ENCODE data around the gene OXER1. TPM values are rescaled to one million over a fixed set of nuclear protein-coding genes. Genes with fewer than 3 reads are reported as not detected.

OXER1 gene
- total and polyA plus RNA-seq, 4 donors = 0.50 to 2.7 (median 1.3) TPM

DNA sequence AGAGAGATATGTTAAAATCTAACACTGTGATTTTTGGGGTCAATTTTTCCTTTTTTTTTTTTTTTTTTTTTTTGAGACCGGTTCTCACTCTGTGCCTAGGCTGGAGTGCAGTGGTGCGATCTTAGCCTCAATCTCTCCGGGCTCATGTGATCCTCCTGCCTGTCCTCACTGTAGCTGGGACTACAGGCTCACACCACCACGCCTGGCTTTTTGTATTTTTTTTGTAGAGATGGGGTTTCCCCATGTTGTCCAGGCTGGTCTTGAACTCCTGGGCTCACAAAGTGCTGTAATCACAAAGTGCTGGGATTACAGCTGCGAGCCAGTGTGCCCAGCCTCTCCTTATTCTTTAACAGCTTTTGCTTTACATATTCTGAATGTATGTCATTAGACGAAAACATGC lies 31.3 kb upstream of the OXER1 start:
- Histone ChIP-seq H3K27me3 (ENCODE audit: control insufficient read depth, insufficient read depth, low read length) (peaks cover 8% of the 10 kb centered on the region), H3K4me3 (ENCODE audit: low read depth, low read length) (no peak overlapping the region), H3K36me3 (ENCODE audit: control insufficient read depth, insufficient read depth, low read length) (no peaks in the 10 kb centered on the region), H3K27ac (ENCODE audit: low read depth, low read length) (no peak overlapping the region), H3K4me1 (ENCODE audit: control insufficient read depth, insufficient read depth, low read length) (peaks cover 20% of the 10 kb centered on the region), H3K9me3 (ENCODE audit: control insufficient read depth, insufficient read depth, low read length) (no peaks in the 10 kb centered on the region)
- WGBS (ENCODE audit: insufficient coverage) = 100% methylated on average over 1 of the region's 6 CpGs
- DNase-seq (ENCODE audit: low read depth in 4 of 6, low spot score in 6 of 6) = no peak

- no peaks in the 10 kb centered on the region for H3K36me3 ChIP-seq (ENCODE audit: control insufficient read depth, insufficient read depth, low read length)
- H3K4me3 ChIP-seq (ENCODE audit: low read depth, low read length) = no peak overlapping the region
- no peaks in the 10 kb centered on the region for H3K9me3 ChIP-seq (ENCODE audit: control insufficient read depth, insufficient read depth, low read length)
- no peak for DNase-seq (ENCODE audit: low read depth in 4 of 6, low spot score in 6 of 6)
- no peak overlapping the region for H3K27ac ChIP-seq (ENCODE audit: low read depth, low read length)
- peaks cover 15% of the 10 kb centered on the region for H3K27me3 ChIP-seq (ENCODE audit: control insufficient read depth, insufficient read depth, low read length)
- WGBS (ENCODE audit: insufficient coverage) = 71% methylated on average over 5 of the region's 8 CpGs
- peaks cover 26% of the 10 kb centered on the region for H3K4me1 ChIP-seq (ENCODE audit: control insufficient read depth, insufficient read depth, low read length)
Measured at GRCh38 chr2:42794271-42795046, 30.5 kb upstream of the OXER1 start.

- Histone ChIP-seq H3K4me1 (ENCODE audit: control insufficient read depth, insufficient read depth, low read length) (peaks cover 28% of the 10 kb centered on the region), H3K36me3 (ENCODE audit: control insufficient read depth, insufficient read depth, low read length) (peaks cover under 1% of the 10 kb centered on the region), H3K27me3 (ENCODE audit: control insufficient read depth, insufficient read depth, low read length) (peaks cover 15% of the 10 kb centered on the region), H3K27ac (ENCODE audit: low read depth, low read length) (peak overlapping the region; percentile 76), H3K4me3 (ENCODE audit: low read depth, low read length) (peak overlapping the region; percentile 53), H3K9me3 (ENCODE audit: control insufficient read depth, insufficient read depth, low read length) (no peaks in the 10 kb centered on the region)
- DNase-seq (ENCODE audit: low read depth in 4 of 6, low spot score in 6 of 6) = peak in 1 of 6 donors; percentile 45
- WGBS (ENCODE audit: insufficient coverage) = 44% methylated on average over 18 of the region's 22 CpGs
Measured at GRCh38 chr2:42793334-42794270, 29.7 kb upstream of the OXER1 start.

DNA sequence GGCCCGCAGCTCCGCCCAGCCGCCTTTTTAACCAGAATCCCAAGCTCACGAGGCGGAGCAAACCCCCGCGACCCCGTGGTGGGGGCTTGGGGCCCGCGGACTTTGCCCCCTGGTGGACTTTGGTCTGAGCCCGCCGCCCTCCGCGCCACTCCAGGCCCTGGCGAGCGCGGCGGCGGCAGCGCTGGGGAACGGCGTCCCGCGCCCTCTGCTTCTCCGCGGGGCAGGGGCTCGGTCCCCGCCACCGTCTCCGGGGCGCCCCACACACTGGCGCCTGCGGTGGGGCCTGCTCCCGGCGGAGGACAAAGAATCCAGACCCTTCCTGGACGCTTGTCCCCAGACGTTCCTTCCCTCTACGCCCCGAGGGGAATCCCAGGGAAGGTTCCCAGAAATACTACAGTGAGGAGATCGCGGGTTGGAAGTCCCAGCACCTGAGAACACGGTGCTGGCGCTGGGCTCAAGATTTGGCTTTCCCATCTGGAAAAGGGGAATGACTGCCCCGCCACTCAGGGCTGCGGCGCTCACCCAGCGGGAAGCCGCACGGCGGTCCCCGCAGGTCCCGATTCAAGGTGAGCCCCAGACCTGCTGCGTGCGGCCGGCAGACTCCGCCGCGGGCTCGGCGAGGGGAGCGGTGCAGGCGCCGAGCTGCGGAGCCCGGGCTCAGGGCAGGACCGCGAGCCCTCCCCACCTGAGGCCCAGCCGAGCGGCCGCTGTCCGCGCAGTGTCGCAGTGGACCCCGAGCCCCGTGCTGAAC lies 28.8 kb upstream of the OXER1 start, which contains the start of gene HAAO:
Gene HAAO, minus strand, starts transcription at position 1 of the 751 bp plus-strand sequence. CDS start 47 bp downstream, outside the sequence.
- Histone ChIP-seq H3K27ac (ENCODE audit: low read depth, low read length) (peak within 1 kb of the TSS; percentile 76), H3K27me3 (ENCODE audit: control insufficient read depth, insufficient read depth, low read length) (peaks cover 15% of the 10 kb centered on the region), H3K36me3 (ENCODE audit: control insufficient read depth, insufficient read depth, low read length) (peaks cover 9% of the 10 kb centered on the region), H3K4me1 (ENCODE audit: control insufficient read depth, insufficient read depth, low read length) (peaks cover 28% of the 10 kb centered on the region), H3K9me3 (ENCODE audit: control insufficient read depth, insufficient read depth, low read length) (no peaks in the 10 kb centered on the region), H3K4me3 (ENCODE audit: low read depth, low read length) (peak within 1 kb of the TSS; percentile 53)
- peak in 1 of 6 donors; percentile 67 for DNase-seq (ENCODE audit: low read depth in 4 of 6, low spot score in 6 of 6)
- 7% methylated on average over 75 of the region's 75 CpGs for WGBS (ENCODE audit: insufficient coverage)

DNA sequence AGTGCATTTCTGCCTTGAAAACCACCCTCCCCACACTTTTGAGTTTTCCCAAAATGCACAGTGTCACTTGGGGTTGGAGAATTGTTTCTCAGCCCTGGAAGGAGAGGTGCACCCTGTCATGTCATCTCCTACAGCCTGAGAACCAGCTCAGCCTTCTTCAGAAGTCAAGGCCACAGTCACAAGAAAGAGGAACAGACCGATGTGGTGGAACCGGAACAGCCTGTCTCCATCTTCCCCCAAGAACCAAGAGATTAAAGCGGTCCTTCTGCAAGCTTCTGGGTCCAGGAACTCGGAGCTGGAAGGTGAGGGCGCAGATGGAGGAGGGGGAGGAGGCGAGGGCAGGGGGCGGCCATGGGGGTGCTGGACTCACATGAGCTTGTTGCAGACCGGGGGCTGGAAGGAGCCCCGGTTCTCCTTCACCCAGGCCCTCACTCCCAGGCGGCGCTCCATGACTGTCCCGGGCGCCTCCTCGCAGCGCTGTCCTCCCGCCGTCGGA lies 28.2 kb upstream of the OXER1 start:
- H3K4me1 ChIP-seq (ENCODE audit: control insufficient read depth, insufficient read depth, low read length) = peaks cover 28% of the 10 kb centered on the region
- WGBS (ENCODE audit: insufficient coverage) = 24% methylated on average over 17 of the region's 18 CpGs

GRCh38 chr2:42791606-42792005 lies 27.7 kb upstream of the OXER1 start:
- DNase-seq (ENCODE audit: low read depth in 4 of 6, low spot score in 6 of 6) = no peak
- Histone ChIP-seq H3K4me3 (ENCODE audit: low read depth, low read length) (peak overlapping the region; percentile 53), H3K4me1 (ENCODE audit: control insufficient read depth, insufficient read depth, low read length) (peaks cover 28% of the 10 kb centered on the region), H3K27me3 (ENCODE audit: control insufficient read depth, insufficient read depth, low read length) (peaks cover 15% of the 10 kb centered on the region), H3K36me3 (ENCODE audit: control insufficient read depth, insufficient read depth, low read length) (peaks cover 17% of the 10 kb centered on the region), H3K27ac (ENCODE audit: low read depth, low read length) (peak overlapping the region; percentile 76), H3K9me3 (ENCODE audit: control insufficient read depth, insufficient read depth, low read length) (no peaks in the 10 kb centered on the region)
- 96% methylated on average over 2 of the region's 4 CpGs for WGBS (ENCODE audit: insufficient coverage)

More for the DNA sequence above, 28.2 kb upstream of the OXER1 start:
- H3K9me3 ChIP-seq (ENCODE audit: control insufficient read depth, insufficient read depth, low read length) = no peaks in the 10 kb centered on the region
- H3K27ac ChIP-seq (ENCODE audit: low read depth, low read length) = peak overlapping the region; percentile 76
- peaks cover 11% of the 10 kb centered on the region for H3K36me3 ChIP-seq (ENCODE audit: control insufficient read depth, insufficient read depth, low read length)
- H3K27me3 ChIP-seq (ENCODE audit: control insufficient read depth, insufficient read depth, low read length) = peaks cover 15% of the 10 kb centered on the region
- peak overlapping the region; percentile 53 for H3K4me3 ChIP-seq (ENCODE audit: low read depth, low read length)
- DNase-seq (ENCODE audit: low read depth in 4 of 6, low spot score in 6 of 6) = peak in 1 of 6 donors; percentile 19

GRCh38 chr2:42789751-42790150 lies 25.8 kb upstream of the OXER1 start:
- no peak overlapping the region for H3K27ac ChIP-seq (ENCODE audit: low read depth, low read length)
- H3K4me3 ChIP-seq (ENCODE audit: low read depth, low read length) = no peak overlapping the region
- WGBS (ENCODE audit: insufficient coverage) = 89% methylated on average over 2 of the region's 2 CpGs
- peaks cover 28% of the 10 kb centered on the region for H3K4me1 ChIP-seq (ENCODE audit: control insufficient read depth, insufficient read depth, low read length)
- H3K9me3 ChIP-seq (ENCODE audit: control insufficient read depth, insufficient read depth, low read length) = no peaks in the 10 kb centered on the region
- DNase-seq (ENCODE audit: low read depth in 4 of 6, low spot score in 6 of 6) = no peak
- H3K36me3 ChIP-seq (ENCODE audit: control insufficient read depth, insufficient read depth, low read length) = peaks cover 18% of the 10 kb centered on the region
- H3K27me3 ChIP-seq (ENCODE audit: control insufficient read depth, insufficient read depth, low read length) = peaks cover 15% of the 10 kb centered on the region

DNA sequence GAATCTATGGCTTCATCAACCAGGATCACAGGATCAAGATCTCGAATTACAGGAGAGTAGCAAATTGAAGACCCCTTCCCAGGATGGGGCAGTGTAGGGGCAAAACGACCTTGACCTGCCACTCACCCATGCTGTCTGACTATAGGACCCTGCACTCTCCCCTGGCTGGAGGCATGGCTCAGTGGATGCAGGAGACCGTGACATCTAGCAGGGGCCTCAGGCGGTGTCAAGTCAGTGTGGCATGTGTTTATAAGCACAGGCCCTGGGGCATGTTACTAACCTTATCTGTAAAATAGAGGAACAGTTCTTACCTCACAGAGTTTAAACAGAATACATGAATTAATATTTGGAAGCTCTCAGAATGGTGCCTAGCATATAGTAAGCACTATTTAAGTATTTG lies 24.9 kb upstream of the OXER1 start:
- peaks cover 28% of the 10 kb centered on the region for H3K4me1 ChIP-seq (ENCODE audit: control insufficient read depth, insufficient read depth, low read length)
- DNase-seq (ENCODE audit: low read depth in 4 of 6, low spot score in 6 of 6) = no peak
- H3K27ac ChIP-seq (ENCODE audit: low read depth, low read length) = no peak overlapping the region
- H3K27me3 ChIP-seq (ENCODE audit: control insufficient read depth, insufficient read depth, low read length) = peaks cover 15% of the 10 kb centered on the region
- no peak overlapping the region for H3K4me3 ChIP-seq (ENCODE audit: low read depth, low read length)
- H3K36me3 ChIP-seq (ENCODE audit: control insufficient read depth, insufficient read depth, low read length) = peaks cover 18% of the 10 kb centered on the region
- H3K9me3 ChIP-seq (ENCODE audit: control insufficient read depth, insufficient read depth, low read length) = no peaks in the 10 kb centered on the region
- whole genome bisulfite sequencing (ENCODE audit: insufficient coverage) = 38% methylated on average over 1 of the region's 4 CpGs

DNA sequence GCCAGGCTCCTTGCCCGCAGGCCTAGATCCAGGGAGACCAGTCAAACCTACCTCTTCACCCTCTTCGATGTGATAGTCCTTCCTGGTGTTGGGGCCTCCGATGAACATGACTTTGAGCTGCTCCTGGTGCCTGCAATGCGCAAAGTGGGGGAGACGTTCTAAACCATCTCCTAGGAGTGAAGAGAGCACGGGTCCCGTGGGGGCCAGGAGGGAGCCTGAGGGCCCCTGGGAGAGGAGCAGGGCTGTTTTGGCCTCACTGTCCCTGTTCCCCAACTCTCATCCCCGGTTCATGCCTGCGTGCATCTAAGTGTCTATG lies 24.5 kb upstream of the OXER1 start:
- Histone ChIP-seq H3K36me3 (ENCODE audit: control insufficient read depth, insufficient read depth, low read length) (peaks cover 21% of the 10 kb centered on the region), H3K4me3 (ENCODE audit: low read depth, low read length) (no peak overlapping the region), H3K27ac (ENCODE audit: low read depth, low read length) (no peak overlapping the region), H3K27me3 (ENCODE audit: control insufficient read depth, insufficient read depth, low read length) (peaks cover 15% of the 10 kb centered on the region), H3K4me1 (ENCODE audit: control insufficient read depth, insufficient read depth, low read length) (peaks cover 27% of the 10 kb centered on the region), H3K9me3 (ENCODE audit: control insufficient read depth, insufficient read depth, low read length) (no peaks in the 10 kb centered on the region)
- WGBS (ENCODE audit: insufficient coverage) = 91% methylated on average over 8 of the region's 9 CpGs
- no peak for DNase-seq (ENCODE audit: low read depth in 4 of 6, low spot score in 6 of 6)

Measured in spinal cord (tissue), 10 donors.